Transverse colon (tissue), 4 donors: ENCODE results near the gene COL6A1. TPM values are rescaled to one million over a fixed set of nuclear protein-coding genes. Genes with fewer than 3 reads are reported as not detected.
A peak's percentile ranks its signal among the peaks of the same experiment; 100 is the strongest.

Source experiments
- DNase-seq: peaks from one replicate; pipeline ENCODE4 v3.0.0-alpha.2; 2019
- H3K27ac ChIP-seq, 4 donors: fragments of 200-600 bp; sonication (generic); 2 replicates each; pipeline ENCODE4 v1.5.1; 2016 to 2018; ENCODE audit warnings: inconsistent platforms in 4 of 4
- H3K27me3 ChIP-seq: fragments of 200-600 bp; sonication (generic); 2 replicates; pipeline ENCODE4 v1.5.1; 2017; ENCODE audit warnings: inconsistent platforms
- H3K36me3 ChIP-seq, 4 donors: fragments of 200-600 bp; sonication (generic); 2 replicates each; pipeline ENCODE4 v1.5.1; 2017 to 2019; ENCODE audit warnings: inconsistent platforms in 4 of 4
- H3K4me1 ChIP-seq, 4 donors: fragments of 200-600 bp; sonication (generic); 2 replicates each; pipeline ENCODE4 v1.5.1; 2017 to 2020; ENCODE audit warnings: inconsistent platforms in 4 of 4
- H3K4me3 ChIP-seq, 4 donors: fragments of 200-600 bp; sonication (generic); 1 replicate in 1 of 4; 2 replicates in 3 of 4; pipeline versions ENCODE4 v1.5.1 to v1.6.1; 2017 to 2019; ENCODE audit warnings: inconsistent platforms in 4 of 4
- H3K9me3 ChIP-seq, 2 donors: fragments of 200-600 bp; sonication (generic); 2 replicates each; pipeline ENCODE4 v1.5.1; 2017 to 2019; ENCODE audit warnings: inconsistent platforms in 2 of 2
- EP300 ChIP-seq: sonication (generic); formaldehyde crosslinking; IDR thresholded peaks from one replicate; pipeline ENCODE4 v1.6.1; 2017; ENCODE audit warnings: antibody characterized with exemption, low read depth
- POLR2A ChIP-seq: fragments of 450-650 bp; IDR thresholded peaks from one replicate; pipeline ENCODE4 v1.6.1; 2016; ENCODE audit warnings: antibody characterized with exemption, mild to moderate bottlenecking, moderate library complexity
- POLR2AphosphoS5 ChIP-seq, 3 donors: sonication (generic); formaldehyde crosslinking; IDR thresholded peaks; one replicate each; pipeline ENCODE4 v1.6.1; 2016; ENCODE audit warnings: antibody characterized with exemption in 3 of 3
- WGBS, 2 donors: methylation state at CpG; one replicate each; pipeline ENCODE4 v1.1.5; 2018; ENCODE audit warnings: low coverage in 1 of 2; 5-methylcytosine and 5-hydroxymethylcytosine counted together
- in situ Hi-C, 4 donors: fragments of 200-750 bp; cut with MboI; loops; one replicate each; pipeline versions ENCODE4 v1.15.0 to v1.15.1; 2017; ENCODE audit warnings: low sequenced_read_pairs in 3 of 4, low pct_ligation_motif_present in 1 of 4, low pct_unique_long_range_greater_than_20kb in 1 of 4
- intact Hi-C: fragments of 100-400 bp; cut with DNase I; formaldehyde crosslinking; loops from one replicate; pipeline ENCODE4 v1.15.1; 2023; ENCODE audit warnings: low total_unique reads
- total RNA-seq, 4 donors: library from RNA; depleted of rRNA; stranded (reverse); fragments of >200 nt; gene quantifications; one replicate each; pipeline ENCODE4 v1.1.0, GENCODE V29; 2016
- TF ChIP-seq, protein P1 (sequence below), 5 experiments: fragments of 200-600 bp in 3 of 5; fragments of 450-650 bp in 2 of 5; sonication (generic) in 3 of 5; IDR thresholded peaks; 1 replicate in 2 of 5; 2 replicates in 3 of 5; pipeline ENCODE4 v1.5.1; 2016 to 2017; ENCODE audit warnings: antibody characterized with exemption in 5 of 5, inconsistent platforms in 3 of 5, mild to moderate bottlenecking in 2 of 5, moderate library complexity in 1 of 5

The COL6A1 gene
- total RNA-seq, 4 donors from 2014 or later, result 166 to 580 (median 346) TPM

- intact Hi-C loops (no loop called here), in situ Hi-C loops (no loop called here)
- Histone ChIP-seq H3K27me3 (no peaks in the 10 kb centered on the region), H3K4me1 (peaks cover 4 to 13% (median 5%) of the 10 kb centered on the region in 4 donors), H3K9me3 (no peaks in the 10 kb centered on the region), H3K4me3 (no peak overlapping the region), H3K36me3 (no peaks in the 10 kb centered on the region), H3K27ac (peak overlapping the region in 1 of 4 donors; percentile 46)
- 87 to 93% methylated on average over 11 to 31 of the region's 31 CpGs for WGBS, 2 donors
- TF ChIP-seq, protein P1, sequence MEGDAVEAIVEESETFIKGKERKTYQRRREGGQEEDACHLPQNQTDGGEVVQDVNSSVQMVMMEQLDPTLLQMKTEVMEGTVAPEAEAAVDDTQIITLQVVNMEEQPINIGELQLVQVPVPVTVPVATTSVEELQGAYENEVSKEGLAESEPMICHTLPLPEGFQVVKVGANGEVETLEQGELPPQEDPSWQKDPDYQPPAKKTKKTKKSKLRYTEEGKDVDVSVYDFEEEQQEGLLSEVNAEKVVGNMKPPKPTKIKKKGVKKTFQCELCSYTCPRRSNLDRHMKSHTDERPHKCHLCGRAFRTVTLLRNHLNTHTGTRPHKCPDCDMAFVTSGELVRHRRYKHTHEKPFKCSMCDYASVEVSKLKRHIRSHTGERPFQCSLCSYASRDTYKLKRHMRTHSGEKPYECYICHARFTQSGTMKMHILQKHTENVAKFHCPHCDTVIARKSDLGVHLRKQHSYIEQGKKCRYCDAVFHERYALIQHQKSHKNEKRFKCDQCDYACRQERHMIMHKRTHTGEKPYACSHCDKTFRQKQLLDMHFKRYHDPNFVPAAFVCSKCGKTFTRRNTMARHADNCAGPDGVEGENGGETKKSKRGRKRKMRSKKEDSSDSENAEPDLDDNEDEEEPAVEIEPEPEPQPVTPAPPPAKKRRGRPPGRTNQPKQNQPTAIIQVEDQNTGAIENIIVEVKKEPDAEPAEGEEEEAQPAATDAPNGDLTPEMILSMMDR (IDR thresholded peaks at IDR 0.05), result no peak
- TF ChIP-seq POLR2AphosphoS5 (IDR thresholded peaks at IDR 0.05), result no peak
- no peak for TF ChIP-seq POLR2A
- TF ChIP-seq EP300, result no peak
- DNase-seq, result no peak
Observed at GRCh38 chr21:46039891-46040660, 58.5 kb downstream of the COL6A1 start.

DNA sequence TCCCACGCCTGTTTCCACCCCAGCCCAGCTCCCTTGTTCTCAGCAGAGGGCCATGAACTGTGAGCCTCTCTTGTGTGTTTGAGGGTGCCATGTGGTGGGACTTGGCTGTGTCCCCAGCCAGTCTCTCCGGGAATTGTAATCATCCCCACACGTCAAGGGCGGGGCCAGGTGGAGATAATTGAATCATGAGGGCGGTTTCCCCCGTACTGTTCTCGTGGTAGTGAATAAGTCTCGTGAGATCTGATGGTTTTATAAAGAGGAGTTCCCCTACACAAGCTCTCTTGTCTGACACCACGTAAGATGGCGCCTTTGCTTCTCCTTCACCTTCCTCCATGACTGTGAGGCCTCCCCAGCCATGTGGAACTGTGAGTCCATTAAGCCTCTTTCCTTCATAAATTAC is 59.1 kb downstream of the COL6A1 start:
- Histone ChIP-seq H3K9me3 (no peaks in the 10 kb centered on the region), H3K27me3 (no peaks in the 10 kb centered on the region), H3K36me3 (no peaks in the 10 kb centered on the region), H3K4me3 (no peak overlapping the region), H3K4me1 (peaks cover 4 to 10% (median 4%) of the 10 kb centered on the region in 4 donors), H3K27ac (no peak overlapping the region)
- TF ChIP-seq, protein P1 (IDR thresholded peaks at IDR 0.05), result no peak
- TF ChIP-seq EP300, result no peak
- TF ChIP-seq POLR2A, result no peak
- no peak for TF ChIP-seq POLR2AphosphoS5 (IDR thresholded peaks at IDR 0.05)
- in situ Hi-C loops (no loop called here), intact Hi-C loops (no loop called here)
- 54 to 58% methylated on average over 10 of the region's 10 CpGs for WGBS, 2 donors
- no peak for DNase-seq

GRCh38 chr21:46041183-46041582 is 59.6 kb downstream of the COL6A1 start:
- WGBS, 2 donors, result 82% methylated on average over 10 of the region's 10 CpGs; no CpG with 5 or more reads in 1 of the 2 donors
- Histone ChIP-seq H3K4me3 (no peak overlapping the region), H3K27me3 (no peaks in the 10 kb centered on the region), H3K9me3 (no peaks in the 10 kb centered on the region), H3K4me1 (peaks cover 0 to 5% (median 0%) of the 10 kb centered on the region in 4 donors), H3K36me3 (no peaks in the 10 kb centered on the region), H3K27ac (no peak overlapping the region)
- intact Hi-C loops, result no loop called here
- TF ChIP-seq EP300 (no peak), POLR2A (no peak), POLR2AphosphoS5 (IDR thresholded peaks at IDR 0.05) (no peak)
- TF ChIP-seq, protein P1 (IDR thresholded peaks at IDR 0.05), result no peak
- in situ Hi-C loops, result no loop called here
- DNase-seq, result no peak

DNA sequence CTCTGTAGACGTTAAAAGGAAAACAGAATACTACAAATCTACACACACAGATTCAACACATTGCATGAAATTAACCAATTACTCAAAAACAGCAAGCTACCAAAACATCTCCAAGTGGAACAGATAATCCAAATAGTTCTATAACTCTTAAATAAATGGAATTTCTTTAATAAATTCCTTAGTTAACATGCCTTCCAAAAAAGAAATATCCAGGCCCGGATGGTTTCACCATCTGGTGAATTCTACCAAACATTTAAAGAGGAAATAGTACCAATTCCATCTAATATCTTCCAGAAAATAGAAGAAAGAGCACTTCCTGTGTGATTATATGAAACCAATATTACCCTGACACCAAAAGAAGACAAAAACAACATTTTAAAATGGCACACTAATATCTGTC is 63.6 kb downstream of the COL6A1 start:
- Histone ChIP-seq H3K27me3 (no peaks in the 10 kb centered on the region), H3K27ac (peak overlapping the region in 1 of 4 donors; percentile 0), H3K36me3 (no peaks in the 10 kb centered on the region), H3K9me3 (no peaks in the 10 kb centered on the region), H3K4me3 (no peak overlapping the region), H3K4me1 (peaks cover 0 to 8% (median 3%) of the 10 kb centered on the region in 4 donors)
- in situ Hi-C loops, result no loop called here
- TF ChIP-seq POLR2A, result no peak
- no peak for TF ChIP-seq POLR2AphosphoS5 (IDR thresholded peaks at IDR 0.05)
- no peak for TF ChIP-seq EP300
- TF ChIP-seq, protein P1 (IDR thresholded peaks at IDR 0.05), result no peak
- DNase-seq, result no peak
- WGBS, 2 donors, result 60 to 77% methylated on average over 2 of the region's 2 CpGs
- intact Hi-C loops, result no loop called here
